K562 (cell line): ENCODE measurements around the gene ATXN7L1. TPM values are rescaled to one million over a fixed set of nuclear protein-coding genes. Genes with fewer than 3 reads are reported as not detected.
A peak's percentile ranks its signal among the peaks of the same experiment; 100 is the strongest.

Experiments used
- ATAC-seq: fragments of 200-7000 bp; cut with Tn5 transposase; 3 replicates; pipeline ENCODE4 v1.9.1; 2020; ENCODE audit warnings: moderate library complexity
- BruUV-seq: library from RNA; stranded (reverse); fragments of 400-500 nt; replicated peaks from 2 replicates; lab custom pipeline; 2021; lab: Mats Ljungman, UMichigan
- CTCF ChIA-PET: fragments of 300-600 bp; formaldehyde crosslinking; extraction: SDS; loops from one replicate; lab custom pipeline; 2021; ENCODE audit warnings: low intra/inter-chr PET ratio; lab: Yijun Ruan, JAX
- POLR2A ChIA-PET: fragments of 300-600, 350-650 bp; sonication (Branson Sonifier 250); formaldehyde crosslinking; extraction: SDS; loops from one replicate; lab custom pipeline; 2021; ENCODE audit warnings: antibody characterized with exemption, inconsistent platforms; lab: Yijun Ruan, JAX
- DNase-seq, 4 experiments: peaks; one replicate each; pipeline versions ENCODE4 v3.0.0 to v3.0.0-alpha.2; 2011 to 2018; ENCODE audit warnings: low spot score in 3 of 4, mixed read lengths in 3 of 4; ENCODE audit errors: extremely low read depth in 1 of 4
- FAIRE-seq: peaks from 2 replicates; lab custom pipeline; 2011; peaks lifted over from hg19 to GRCh38; lab: Jason Lieb, UNC
- H2AFZ ChIP-seq: 2 replicates; pipeline ENCODE4 v1.6.0; 2011; ENCODE audit warnings: low read depth, low read length, control low read depth, inconsistent platforms
- H3K27ac ChIP-seq: fragments of 200-600 bp; 3 replicates; pipeline ENCODE4 v1.8.0; 2011; ENCODE audit warnings: low read depth, mild to moderate bottlenecking, control low read depth, inconsistent platforms, low read length, moderate library complexity, mixed read lengths; ENCODE audit errors: extremely low read depth
- H3K27me3 ChIP-seq, 2 experiments: fragments of 300-600 bp in 1 of 2; 2 replicates in 1 of 2; 3 replicates in 1 of 2; pipeline versions ENCODE4 v1.6.0 to v1.8.0; 2011; ENCODE audit warnings: inconsistent platforms in 2 of 2, low read length in 2 of 2, mild to moderate bottlenecking in 1 of 2, mixed read lengths in 1 of 2, moderate library complexity in 1 of 2; ENCODE audit not compliant: control insufficient read depth in 2 of 2, insufficient read depth in 2 of 2
- H3K36me3 ChIP-seq: fragments of 300-600 bp; 3 replicates; pipeline ENCODE4 v1.8.0; 2011; ENCODE audit warnings: mild to moderate bottlenecking, low read length, inconsistent platforms; ENCODE audit not compliant: control insufficient read depth, insufficient read depth
- H3K4me1 ChIP-seq, 2 experiments: fragments of 200-600 bp in 1 of 2; replicated peaks in 1 of 2; 2 replicates in 1 of 2; 3 replicates in 1 of 2; pipeline versions ENCODE4 v1.5.1 to v1.8.0; 2011; ENCODE audit warnings: inconsistent platforms in 2 of 2, low read length in 2 of 2, mild to moderate bottlenecking in 1 of 2, mixed read lengths in 1 of 2, moderate library complexity in 1 of 2; ENCODE audit not compliant: control insufficient read depth in 2 of 2, insufficient read depth in 2 of 2
- H3K4me2 ChIP-seq: 2 replicates; pipeline ENCODE4 v1.6.1; 2011; ENCODE audit warnings: low read length, control low read depth, inconsistent platforms, mixed read lengths; ENCODE audit not compliant: insufficient read depth
- H3K4me3 ChIP-seq: fragments of 200-600 bp; sonication (generic), shearing (Covaris generic); 2 replicates; pipeline ENCODE4 v1.5.1; 2016; ENCODE audit warnings: control low read depth, inconsistent platforms
- H3K79me2 ChIP-seq: fragments of 200-600 bp; 3 replicates; pipeline ENCODE4 v1.8.0; 2011; ENCODE audit warnings: low read length, inconsistent platforms; ENCODE audit not compliant: control insufficient read depth, insufficient read depth
- H3K9ac ChIP-seq, 2 experiments: 2 replicates each; pipeline versions ENCODE4 v1.6.0 to v1.6.1; 2011; ENCODE audit warnings: low read depth in 2 of 2, low read length in 2 of 2, control low read depth in 1 of 2, inconsistent platforms in 1 of 2, mild to moderate bottlenecking in 1 of 2, mixed read lengths in 1 of 2; ENCODE audit not compliant: insufficient read depth in 1 of 2
- H3K9me1 ChIP-seq: one replicate; pipeline ENCODE4 v1.6.0; 2011; ENCODE audit warnings: inconsistent platforms, mild to moderate bottlenecking, low read length, moderate library complexity; ENCODE audit not compliant: control insufficient read depth, insufficient read depth
- H3K9me3 ChIP-seq: replicated peaks from 2 replicates; pipeline ENCODE4 v1.5.1; 2011; ENCODE audit warnings: low read depth, low read length, inconsistent platforms; ENCODE audit not compliant: control insufficient read depth, insufficient read depth
- H4K20me1 ChIP-seq: replicated peaks from 2 replicates; pipeline ENCODE4 v1.6.1; 2011; ENCODE audit warnings: low read length, inconsistent platforms, mixed read lengths; ENCODE audit not compliant: control insufficient read depth, insufficient read depth
- BCOR ChIP-seq: fragments of 450-650 bp; IDR thresholded peaks from 2 replicates; pipeline ENCODE4 v1.6.1; 2016
- CREBBP ChIP-seq: IDR thresholded peaks from one replicate; pipeline ENCODE4 v1.6.1; 2012; ENCODE audit warnings: low read depth, mild to moderate bottlenecking, control low read depth, inconsistent platforms, low read length
- ELF1 ChIP-seq: fragments of 200-800 bp; sonication (Bioruptor generic); IDR thresholded peaks from 2 replicates; pipeline ENCODE4 v1.6.1; 2016; ENCODE audit warnings: missing genetic modification characterization, missing compliant biosample characterization
- GABPA ChIP-seq: fragments of 200-800 bp; sonication (Bioruptor generic); conservative IDR thresholded peaks from 2 replicates; pipeline ENCODE4 v1.6.1; 2016; ENCODE audit warnings: low read depth, missing genetic modification characterization, missing compliant biosample characterization
- NEUROD1 ChIP-seq: fragments of 150-350 bp; IDR thresholded peaks from 2 replicates; pipeline ENCODE4 v1.6.1; 2014; ENCODE audit warnings: borderline replicate concordance, low read length, low read depth; ENCODE audit not compliant: partially characterized antibody
- NR1H2 ChIP-seq: sonication (generic); formaldehyde crosslinking; IDR thresholded peaks from 2 replicates; pipeline ENCODE4 v1.4.0; 2020; ENCODE audit warnings: mild to moderate bottlenecking, missing genetic modification reagents
- TRIM24 ChIP-seq, 2 experiments: fragments of 450-650 bp; IDR thresholded peaks; 2 replicates each; pipeline ENCODE4 v1.6.1; 2016
- ZNF143 ChIP-seq: sonication (generic); formaldehyde crosslinking; IDR thresholded peaks from 2 replicates; pipeline ENCODE4 v1.9.0; 2022; ENCODE audit warnings: mild to moderate bottlenecking, missing genetic modification reagents
- ZNF239 ChIP-seq: fragments of 250-450 bp; sonication (Bioruptor Pico); IDR thresholded peaks from 2 replicates; pipeline ENCODE4 v1.4.0; 2020; ENCODE audit warnings: mild to moderate bottlenecking
- ZNF384 ChIP-seq: IDR thresholded peaks from 2 replicates; pipeline ENCODE4 v1.6.1; 2012; ENCODE audit warnings: low read depth, low read length, improper control_type of control experiment
- WGBS: fragments of 100-300 bp; shearing (Covaris generic); methylation state at CpG from one replicate; pipeline ENCODE4 v1.1.6; 2016; ENCODE audit warnings: low coverage, mixed read lengths; ENCODE audit not compliant: insufficient coverage; ENCODE audit errors: missing lambda C conversion rate; 5-methylcytosine and 5-hydroxymethylcytosine counted together
- in situ Hi-C: fragments of 300-500 bp; cut with MboI; formaldehyde crosslinking; loops from 4 replicates; pipeline ENCODE4 v1.15.0; 2018; ENCODE audit warnings: inconsistent platforms, mixed read lengths
- intact Hi-C: fragments of 100-400 bp; cut with micrococcal nuclease; formaldehyde crosslinking; loops from 2 replicates; pipeline ENCODE4 v1.14.2; 2022
- polyA plus RNA-seq, 8 experiments: library from polyadenylated mRNA; depleted of rRNA in 4 of 8; stranded (reverse) in 5 of 8; unstranded in 3 of 8; fragments of >200 nt; fragmentation: Nextera tagmentation in 2 of 8; fragmentation: Illumina TruSeq in 1 of 8; extraction: Ambion mirVana in 2 of 8; extraction: Trizol in 1 of 8; gene quantifications; 2 replicates each; pipeline versions ENCODE4 v1.2.1 to v1.2.3, GENCODE V29; 2011 to 2014; ENCODE audit warnings: inconsistent platforms in 1 of 8, missing spikeins in 1 of 8
- total RNA-seq, 7 experiments: library from RNA; depleted of rRNA in 6 of 7; stranded (reverse); fragments of >200 nt in 6 of 7; fragmentation: Illumina TruSeq in 2 of 7; extraction: Trizol in 2 of 7; gene quantifications; 2 replicates each; pipeline versions ENCODE4 v1.2.1 to v1.2.3, GENCODE V29; 2011 to 2021; ENCODE audit warnings: low replicate concordance in 1 of 7
- TF ChIP-seq, protein P1 (sequence below), 2 experiments: IDR thresholded peaks; 2 replicates each; pipeline ENCODE4 v1.6.1; 2012; ENCODE audit warnings: improper control_type of control experiment in 2 of 2, low read depth in 2 of 2, low read length in 2 of 2, borderline replicate concordance in 1 of 2
- TF ChIP-seq, protein P2 (sequence below): fragments of 450-650 bp; formaldehyde crosslinking; IDR thresholded peaks from 2 replicates; pipeline ENCODE4 v1.4.0; 2022; ENCODE audit warnings: mild to moderate bottlenecking, moderate library complexity
- TF ChIP-seq, protein P3 (sequence below), 2 experiments: fragments of 200-800 bp in 1 of 2; sonication (Bioruptor generic) in 1 of 2; sonication (generic) in 1 of 2; formaldehyde crosslinking in 1 of 2; IDR thresholded peaks in 1 of 2; conservative IDR thresholded peaks in 1 of 2; 2 replicates each; pipeline versions ENCODE4 v1.5.0 to v1.6.1; 2016 to 2020; ENCODE audit warnings: missing compliant biosample characterization in 1 of 2, missing genetic modification characterization in 1 of 2, missing genetic modification reagents in 1 of 2
- TF ChIP-seq, protein P4 (sequence below): fragments of 450-650 bp; formaldehyde crosslinking; IDR thresholded peaks from 2 replicates; pipeline ENCODE4 v1.4.0; 2022; ENCODE audit warnings: missing genetic modification characterization

The ATXN7L1 gene
- total and polyA plus RNA-seq, 9 of the 15 experiments (the other 6 are each of a cell fraction or from before 2014, with no cell fraction given): 6.6 to 13.7 (median 10.7) TPM

DNA sequence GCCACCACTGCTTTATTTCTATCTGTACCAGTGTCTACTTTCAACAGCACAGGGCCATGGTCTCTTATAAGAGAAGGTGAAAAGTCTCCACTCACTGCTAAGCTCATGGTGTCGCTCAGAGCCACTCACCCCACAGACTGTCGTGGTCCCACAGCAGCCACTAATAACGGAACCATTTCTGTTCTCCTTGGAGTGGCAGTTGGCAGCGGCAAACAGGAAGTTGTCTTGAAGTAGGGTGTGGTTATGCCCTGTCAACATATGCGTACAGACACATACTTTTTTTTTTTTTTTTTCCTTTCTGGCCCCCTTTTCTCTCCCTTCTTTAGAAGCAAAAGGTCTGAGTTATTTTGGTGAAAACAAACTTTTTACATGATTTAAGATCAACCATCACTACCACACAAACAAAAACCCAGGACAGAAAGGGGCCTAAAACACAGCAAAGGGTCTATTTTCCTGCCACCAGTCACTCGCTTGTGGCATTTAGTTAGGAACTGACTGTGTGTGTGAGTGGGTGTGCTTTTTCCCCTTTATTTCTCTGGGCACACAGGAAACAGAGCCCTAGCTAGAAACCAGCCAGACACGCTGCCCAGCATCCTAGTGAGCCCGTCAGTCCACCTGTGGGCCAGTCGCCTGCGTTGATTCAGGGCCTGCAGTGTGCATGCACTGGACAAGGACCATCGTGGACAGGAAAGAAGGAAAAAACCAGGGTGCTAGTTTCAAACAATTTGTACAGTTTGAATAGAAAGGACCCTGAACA, 198.4 kb downstream of the ATXN7L1 start:
- intact Hi-C loops (no loop called here), in situ Hi-C loops (no loop called here)
- peak; percentile 6; the same call in 2 of the 3 replicates for ATAC-seq
- no peaks in the 10 kb centered on the region for H3K36me3 ChIP-seq
- FAIRE-seq: peak; percentile 37
- WGBS: 58% methylated on average over 11 of the region's 11 CpGs
- H3K4me2 ChIP-seq: peak overlapping the region; percentile 64; the same call in 1 of the 2 replicates
- peaks cover 14 to 21% of the 10 kb centered on the region in 2 experiments for H3K4me1 ChIP-seq
- H3K9me3 ChIP-seq: no peaks in the 10 kb centered on the region
- BruUV-seq: no TSS peak
- CTCF ChIA-PET: no interaction called here
- H4K20me1 ChIP-seq: 0 out of 2 replicates have a peak, but pooled peaks cover 7% of the 10 kb centered on the region
- H3K9ac ChIP-seq: no peak overlapping the region
- peaks cover 2 to 11% of the 10 kb centered on the region in 2 experiments; a peak in 3 of 5 replicates for H3K27me3 ChIP-seq
- no peaks in the 10 kb centered on the region for H3K79me2 ChIP-seq
- peak overlapping the region; percentile 75 for H2AFZ ChIP-seq
- H3K27ac ChIP-seq: no peak overlapping the region
- H3K9me1 ChIP-seq: no peaks in the 10 kb centered on the region
- no peak overlapping the region; the same call in 1 of the 2 replicates for H3K4me3 ChIP-seq
- DNase-seq: no peak
- POLR2A ChIA-PET: interaction anchor here (0.6 kb wide), 1 partner anchor 165 kb away, joined by 4 read pairs; no protein-coding TSS in a partner anchor
- no peak for TF ChIP-seq NEUROD1
- TF ChIP-seq ZNF384: peak; percentile 57; the same call in 1 of the 2 replicates
- TF ChIP-seq, protein P1, sequence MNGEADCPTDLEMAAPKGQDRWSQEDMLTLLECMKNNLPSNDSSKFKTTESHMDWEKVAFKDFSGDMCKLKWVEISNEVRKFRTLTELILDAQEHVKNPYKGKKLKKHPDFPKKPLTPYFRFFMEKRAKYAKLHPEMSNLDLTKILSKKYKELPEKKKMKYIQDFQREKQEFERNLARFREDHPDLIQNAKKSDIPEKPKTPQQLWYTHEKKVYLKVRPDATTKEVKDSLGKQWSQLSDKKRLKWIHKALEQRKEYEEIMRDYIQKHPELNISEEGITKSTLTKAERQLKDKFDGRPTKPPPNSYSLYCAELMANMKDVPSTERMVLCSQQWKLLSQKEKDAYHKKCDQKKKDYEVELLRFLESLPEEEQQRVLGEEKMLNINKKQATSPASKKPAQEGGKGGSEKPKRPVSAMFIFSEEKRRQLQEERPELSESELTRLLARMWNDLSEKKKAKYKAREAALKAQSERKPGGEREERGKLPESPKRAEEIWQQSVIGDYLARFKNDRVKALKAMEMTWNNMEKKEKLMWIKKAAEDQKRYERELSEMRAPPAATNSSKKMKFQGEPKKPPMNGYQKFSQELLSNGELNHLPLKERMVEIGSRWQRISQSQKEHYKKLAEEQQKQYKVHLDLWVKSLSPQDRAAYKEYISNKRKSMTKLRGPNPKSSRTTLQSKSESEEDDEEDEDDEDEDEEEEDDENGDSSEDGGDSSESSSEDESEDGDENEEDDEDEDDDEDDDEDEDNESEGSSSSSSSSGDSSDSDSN (IDR thresholded peaks at IDR 0.05; ENCODE audit: borderline replicate concordance in 1 of 2, low read depth in 2 of 2, low read length in 2 of 2): no peak
- TF ChIP-seq, protein P2, sequence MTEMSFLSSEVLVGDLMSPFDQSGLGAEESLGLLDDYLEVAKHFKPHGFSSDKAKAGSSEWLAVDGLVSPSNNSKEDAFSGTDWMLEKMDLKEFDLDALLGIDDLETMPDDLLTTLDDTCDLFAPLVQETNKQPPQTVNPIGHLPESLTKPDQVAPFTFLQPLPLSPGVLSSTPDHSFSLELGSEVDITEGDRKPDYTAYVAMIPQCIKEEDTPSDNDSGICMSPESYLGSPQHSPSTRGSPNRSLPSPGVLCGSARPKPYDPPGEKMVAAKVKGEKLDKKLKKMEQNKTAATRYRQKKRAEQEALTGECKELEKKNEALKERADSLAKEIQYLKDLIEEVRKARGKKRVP (CRISPR knock-in tag): no peak
- TF ChIP-seq TRIM24 (IDR thresholded peaks at IDR 0.05): no peak
- TF ChIP-seq, protein P3, sequence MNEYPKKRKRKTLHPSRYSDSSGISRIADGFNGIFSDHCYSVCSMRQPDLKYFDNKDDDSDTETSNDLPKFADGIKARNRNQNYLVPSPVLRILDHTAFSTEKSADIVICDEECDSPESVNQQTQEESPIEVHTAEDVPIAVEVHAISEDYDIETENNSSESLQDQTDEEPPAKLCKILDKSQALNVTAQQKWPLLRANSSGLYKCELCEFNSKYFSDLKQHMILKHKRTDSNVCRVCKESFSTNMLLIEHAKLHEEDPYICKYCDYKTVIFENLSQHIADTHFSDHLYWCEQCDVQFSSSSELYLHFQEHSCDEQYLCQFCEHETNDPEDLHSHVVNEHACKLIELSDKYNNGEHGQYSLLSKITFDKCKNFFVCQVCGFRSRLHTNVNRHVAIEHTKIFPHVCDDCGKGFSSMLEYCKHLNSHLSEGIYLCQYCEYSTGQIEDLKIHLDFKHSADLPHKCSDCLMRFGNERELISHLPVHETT (CRISPR knock-in tag; conservative IDR thresholded peaks at IDR 0.05 in 1 of 2, IDR thresholded peaks at IDR 0.05 in 1 of 2): peak in 1 of 2 experiments; percentile 45; a peak in 1 of 4 replicates
- TF ChIP-seq ZNF239 (CRISPR knock-in tag): no peak
- no peak for TF ChIP-seq CREBBP
- TF ChIP-seq NR1H2 (CRISPR knock-in tag): 0 out of 2 replicates have a peak, but pooled peaks have one; percentile 51
- TF ChIP-seq, protein P4, sequence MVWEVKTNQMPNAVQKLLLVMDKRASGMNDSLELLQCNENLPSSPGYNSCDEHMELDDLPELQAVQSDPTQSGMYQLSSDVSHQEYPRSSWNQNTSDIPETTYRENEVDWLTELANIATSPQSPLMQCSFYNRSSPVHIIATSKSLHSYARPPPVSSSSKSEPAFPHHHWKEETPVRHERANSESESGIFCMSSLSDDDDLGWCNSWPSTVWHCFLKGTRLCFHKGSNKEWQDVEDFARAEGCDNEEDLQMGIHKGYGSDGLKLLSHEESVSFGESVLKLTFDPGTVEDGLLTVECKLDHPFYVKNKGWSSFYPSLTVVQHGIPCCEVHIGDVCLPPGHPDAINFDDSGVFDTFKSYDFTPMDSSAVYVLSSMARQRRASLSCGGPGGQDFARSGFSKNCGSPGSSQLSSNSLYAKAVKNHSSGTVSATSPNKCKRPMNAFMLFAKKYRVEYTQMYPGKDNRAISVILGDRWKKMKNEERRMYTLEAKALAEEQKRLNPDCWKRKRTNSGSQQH: no peak
- TF ChIP-seq ZNF143 (CRISPR knock-in tag): no peak
- 0 out of 2 replicates have a peak, but pooled peaks have one; percentile 23 for TF ChIP-seq GABPA (tag)
- peak; percentile 29; the same call in 1 of the 2 replicates for TF ChIP-seq ELF1 (tag)
- no peak for TF ChIP-seq BCOR
